ENCODE results near the gene NUBPL.

GRCh38 chr14:31740688-31741087, 179.5 kb downstream of the NUBPL start:
- no peak for TF ChIP-seq POLR2A (IDR thresholded peaks at IDR 0.05; ENCODE audit: low read depth, low read length)
- TF ChIP-seq TAF1 (IDR thresholded peaks at IDR 0.05; ENCODE audit: low read depth, low read length), result no peak
- TF ChIP-seq POLR2AphosphoS5 (IDR thresholded peaks at IDR 0.05; ENCODE audit: low read depth, low read length), result no peak
- TF ChIP-seq PAX5 (IDR thresholded peaks at IDR 0.05; ENCODE audit: insufficient read depth, low read length, severe bottlenecking), result no peak
